IMR-90 (cell line): ENCODE data around the gene INKA1. TPM values are rescaled to one million over a fixed set of nuclear protein-coding genes. Genes with fewer than 3 reads are reported as not detected.

Experiments
- ATAC-seq: fragments of 200-7000 bp; cut with Tn5 transposase; 2 replicates; pipeline ENCODE4 v1.9.1; 2020; ENCODE audit warnings: low read depth, mild to moderate bottlenecking, moderate library complexity
- BruUV-seq: library from RNA; stranded (reverse); fragments of 400-500 nt; replicated peaks from 2 replicates; lab custom pipeline; 2021; lab: Mats Ljungman, UMichigan
- CTCF ChIA-PET: fragments of 300-600 bp; formaldehyde crosslinking; extraction: SDS; loops from one replicate; lab custom pipeline; 2021; ENCODE audit warnings: antibody characterized with exemption; lab: Yijun Ruan, JAX
- POLR2A ChIA-PET: fragments of 300-600 bp; sonication (Branson Sonifier 250); formaldehyde crosslinking; loops from one replicate; lab custom pipeline; 2022; ENCODE audit warnings: antibody characterized with exemption; ENCODE audit not compliant: unreplicated experiment; lab: Charles Lee
- DNase-seq: peaks from one replicate; pipeline ENCODE4 v3.0.0; 2013
- H2AFZ ChIP-seq: replicated peaks from 2 replicates; pipeline ENCODE3; 2013; ENCODE audit warnings: low read length, mild to moderate bottlenecking; ENCODE audit not compliant: poor library complexity
- H2AK5ac ChIP-seq: 2 replicates; pipeline ENCODE4 v1.6.1; 2013; ENCODE audit warnings: low read depth, low read length, inconsistent platforms
- H2AK9ac ChIP-seq: replicated peaks from 2 replicates; pipeline ENCODE3; 2013; ENCODE audit warnings: mild to moderate bottlenecking, low read depth, low read length, moderate library complexity; ENCODE audit not compliant: poor library complexity
- H2BK120ac ChIP-seq: 2 replicates; pipeline ENCODE4 v1.6.1; 2013; ENCODE audit warnings: low read depth, low read length, inconsistent platforms
- H2BK15ac ChIP-seq: 3 replicates; pipeline ENCODE4 v1.6.1; 2013; ENCODE audit warnings: low read depth, low read length, inconsistent platforms
- H2BK20ac ChIP-seq: 2 replicates; pipeline ENCODE4 v1.6.1; 2013; ENCODE audit warnings: low read depth, mild to moderate bottlenecking, inconsistent platforms, low read length, moderate library complexity
- H2BK5ac ChIP-seq: 2 replicates; pipeline ENCODE4 v1.6.1; 2013; ENCODE audit warnings: mild to moderate bottlenecking, low read depth, low read length, inconsistent platforms; ENCODE audit not compliant: poor library complexity, severe bottlenecking
- H3K14ac ChIP-seq: replicated peaks from 2 replicates; pipeline ENCODE4 v1.6.1; 2013; ENCODE audit warnings: low read depth, low read length, inconsistent platforms
- H3K18ac ChIP-seq: 2 replicates; pipeline ENCODE4 v1.6.1; 2013; ENCODE audit warnings: low read depth, low read length, control low read depth
- H3K23ac ChIP-seq: 2 replicates; pipeline ENCODE4 v1.6.1; 2013; ENCODE audit warnings: low read depth, low read length, inconsistent platforms
- H3K27ac ChIP-seq: 2 replicates; pipeline ENCODE4 v1.5.1; 2013; ENCODE audit warnings: mild to moderate bottlenecking, control low read depth, low read length; ENCODE audit not compliant: insufficient read depth
- H3K27me3 ChIP-seq: 2 replicates; pipeline ENCODE4 v1.6.1; 2013; ENCODE audit warnings: low read length; ENCODE audit not compliant: control insufficient read depth, insufficient read depth
- H3K36me3 ChIP-seq: 2 replicates; pipeline ENCODE4 v1.6.1; 2013; ENCODE audit warnings: low read length, mixed read lengths; ENCODE audit not compliant: control insufficient read depth, insufficient read depth
- H3K4ac ChIP-seq: 2 replicates; pipeline ENCODE4 v1.6.1; 2013; ENCODE audit warnings: low read depth, low read length, inconsistent platforms
- H3K4me1 ChIP-seq: 2 replicates; pipeline ENCODE4 v1.6.1; 2013; ENCODE audit warnings: low read length, mixed read lengths; ENCODE audit not compliant: control insufficient read depth, insufficient read depth
- H3K4me2 ChIP-seq: 2 replicates; pipeline ENCODE4 v1.6.1; 2013; ENCODE audit warnings: low read depth, mild to moderate bottlenecking, control low read depth, low read length, moderate library complexity
- H3K4me3 ChIP-seq: 2 replicates; pipeline ENCODE4 v1.5.1; 2013; ENCODE audit warnings: low read depth, mild to moderate bottlenecking, control low read depth, low read length, moderate library complexity; ENCODE audit not compliant: insufficient read depth
- H3K56ac ChIP-seq: 2 replicates; pipeline ENCODE4 v1.6.1; 2013; ENCODE audit warnings: low read length, inconsistent platforms; ENCODE audit not compliant: insufficient read depth; ENCODE audit errors: extremely low read depth
- H3K79me1 ChIP-seq, 2 experiments: 2 replicates each; pipeline ENCODE4 v1.6.1; 2013; ENCODE audit warnings: low read length in 2 of 2, inconsistent platforms in 1 of 2, low read depth in 1 of 2
- H3K9ac ChIP-seq: 2 replicates; pipeline ENCODE4 v1.6.1; 2013; ENCODE audit warnings: low read depth, low read length, control low read depth
- H3K9me1 ChIP-seq: 2 replicates; pipeline ENCODE4 v1.6.1; 2013; ENCODE audit warnings: low read length, inconsistent platforms; ENCODE audit not compliant: insufficient read depth
- H3K9me3 ChIP-seq: 2 replicates; pipeline ENCODE4 v1.6.1; 2013; ENCODE audit warnings: low read length; ENCODE audit not compliant: control insufficient read depth, insufficient read depth
- H4K20me1 ChIP-seq: 2 replicates; pipeline ENCODE4 v1.6.1; 2013; ENCODE audit warnings: low read length, inconsistent platforms; ENCODE audit not compliant: insufficient read depth
- H4K5ac ChIP-seq: 2 replicates; pipeline ENCODE4 v1.6.1; 2013; ENCODE audit warnings: mild to moderate bottlenecking, low read depth, low read length, control low read depth
- H4K8ac ChIP-seq, 2 experiments: 2 replicates each; pipeline ENCODE4 v1.6.1; 2013; ENCODE audit warnings: low read depth in 2 of 2, low read length in 2 of 2, control low read depth in 1 of 2, inconsistent platforms in 1 of 2
- H4K91ac ChIP-seq: 2 replicates; pipeline ENCODE4 v1.6.1; 2013; ENCODE audit warnings: low read depth, low read length, inconsistent platforms; ENCODE audit not compliant: insufficient read depth
- BHLHE40 ChIP-seq: fragments of 150-350 bp; IDR thresholded peaks from 2 replicates; pipeline ENCODE4 v1.6.1; 2016; ENCODE audit warnings: mild to moderate bottlenecking, low read depth, low read length
- CEBPB ChIP-seq: IDR thresholded peaks from 2 replicates; pipeline ENCODE4 v1.6.1; 2012; ENCODE audit warnings: low read depth, low read length, improper control_type of control experiment
- CHD1 ChIP-seq: IDR thresholded peaks from 2 replicates; pipeline ENCODE4 v1.6.1; 2012; ENCODE audit warnings: low read depth, low read length, improper control_type of control experiment
- FOS ChIP-seq: fragments of 150-350 bp; IDR thresholded peaks from 2 replicates; pipeline ENCODE4 v1.6.1; 2016; ENCODE audit warnings: low read depth, low read length
- MAFK ChIP-seq: IDR thresholded peaks from 2 replicates; pipeline ENCODE4 v1.6.1; 2012; ENCODE audit warnings: low read depth, low read length, improper control_type of control experiment
- MAZ ChIP-seq: IDR thresholded peaks from 2 replicates; pipeline ENCODE4 v1.6.1; 2012; ENCODE audit warnings: low read depth, mild to moderate bottlenecking, low read length, improper control_type of control experiment, moderate library complexity, borderline replicate concordance
- MXI1 ChIP-seq: IDR thresholded peaks from 2 replicates; pipeline ENCODE4 v1.6.1; 2012; ENCODE audit warnings: low read depth, mild to moderate bottlenecking, low read length, moderate library complexity, borderline replicate concordance
- POLR2A ChIP-seq: IDR thresholded peaks from 2 replicates; pipeline ENCODE4 v1.6.1; 2012; ENCODE audit warnings: mild to moderate bottlenecking, low read depth, low read length
- RCOR1 ChIP-seq: IDR thresholded peaks from 2 replicates; pipeline ENCODE4 v1.6.1; 2012; ENCODE audit warnings: mild to moderate bottlenecking, low read length, improper control_type of control experiment; ENCODE audit not compliant: insufficient replicate concordance
- RFX5 ChIP-seq: IDR thresholded peaks from 2 replicates; pipeline ENCODE4 v1.8.0; 2012; ENCODE audit warnings: low read depth, mild to moderate bottlenecking, low read length, moderate library complexity
- WGBS, 2 experiments: methylation state at CpG; one replicate each; pipeline versions ENCODE4 v1.1.5 to v1.1.7; 2013; ENCODE audit warnings: missing lambda C conversion rate in 2 of 2; ENCODE audit not compliant: insufficient read length in 1 of 2; ENCODE audit errors: extremely low coverage in 2 of 2; 5-methylcytosine and 5-hydroxymethylcytosine counted together
- dilution Hi-C: fragments of 300-500 bp; cut with HindIII; formaldehyde crosslinking; loops from one replicate; pipeline ENCODE4 v1.14.3; 2018; ENCODE audit warnings: low sequenced_read_pairs; ENCODE audit not compliant: unreplicated experiment
- in situ Hi-C: fragments of 300-500 bp; cut with MboI; formaldehyde crosslinking; loops from 3 replicates; pipeline ENCODE4 v1.14.3; 2019; ENCODE audit warnings: low sequenced_read_pairs, inconsistent platforms, mixed read lengths
- intact Hi-C: fragments of 100-400 bp; cut with micrococcal nuclease; formaldehyde crosslinking; loops from 2 replicates; pipeline ENCODE4 v1.10.0; 2022
- polyA plus RNA-seq, 3 experiments: library from polyadenylated mRNA; depleted of rRNA; stranded (reverse); fragments of >200 nt; gene quantifications; 2 replicates each; pipeline ENCODE4 v1.2.3, GENCODE V29; 2012; ENCODE audit warnings: low replicate concordance in 1 of 3
- total RNA-seq: library from RNA; depleted of rRNA; stranded (reverse); fragments of >200 nt; gene quantifications from 2 replicates; pipeline ENCODE4 v1.2.3, GENCODE V29; 2012
- TF ChIP-seq, protein P1 (sequence below): fragments of 150-350 bp; IDR thresholded peaks from 2 replicates; pipeline ENCODE4 v1.6.1; 2016; ENCODE audit warnings: low read depth, mild to moderate bottlenecking, low read length, moderate library complexity, borderline replicate concordance
- TF ChIP-seq, protein P2 (sequence below): conservative IDR thresholded peaks from 2 replicates; pipeline ENCODE4 v1.5.1; 2012; ENCODE audit warnings: mild to moderate bottlenecking, low read depth, low read length, improper control_type of control experiment
- TF ChIP-seq, protein P3 (sequence below): fragments of 150-350 bp; IDR thresholded peaks from 2 replicates; pipeline ENCODE4 v1.6.1; 2017; ENCODE audit warnings: mild to moderate bottlenecking, antibody characterized with exemption, low read length, low read depth

INKA1 gene
- total and polyA plus RNA-seq, 2 of the 4 experiments (the other 2 are of a cell fraction) = 2.3 to 4.5 TPM

DNA sequence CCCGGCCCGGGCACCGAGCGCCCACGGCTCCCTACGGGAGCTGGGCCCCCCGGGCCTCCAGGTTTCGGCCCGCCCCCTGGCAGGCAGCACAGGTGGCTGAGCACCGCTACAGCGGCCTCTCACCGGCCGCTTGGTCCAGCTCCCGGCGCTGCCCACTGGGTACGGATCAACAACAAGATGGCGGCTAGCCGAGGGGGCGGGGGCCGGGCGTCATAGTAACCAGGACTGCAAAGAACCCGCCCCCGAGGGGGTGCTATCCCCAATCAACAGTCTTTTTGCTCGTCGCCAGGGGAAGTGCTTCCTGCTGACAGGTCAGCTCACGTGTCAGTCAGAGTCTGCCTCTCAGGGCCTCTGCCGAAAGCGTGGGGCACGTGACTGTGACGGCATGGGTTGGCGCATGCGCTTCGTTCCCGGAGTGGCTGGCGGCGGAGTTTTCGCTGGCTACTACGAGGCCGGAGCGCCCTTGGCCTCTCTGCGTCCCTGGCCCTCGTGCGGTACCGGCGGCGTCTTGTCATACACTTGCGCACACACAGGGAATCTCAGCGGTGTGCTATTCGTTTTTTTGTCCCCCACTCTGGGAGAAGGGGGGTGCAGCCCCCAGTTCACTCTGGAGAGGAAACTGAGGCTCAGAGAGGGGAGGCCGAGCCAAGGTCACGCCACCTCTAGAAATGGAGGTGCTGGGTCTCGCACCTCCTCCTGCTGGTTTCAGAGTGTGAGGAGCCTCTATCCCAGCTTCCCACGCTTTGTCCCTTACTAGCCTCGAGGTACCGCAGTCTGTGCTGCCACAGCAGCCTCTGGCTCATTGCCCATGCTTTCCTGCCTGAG, 16.5 kb upstream of the INKA1 start, which contains the start of gene IP6K1:
IP6K1 (minus strand) TSS at position 186 of the 825 bp plus-strand sequence. CDS start 38,502 bp downstream, outside the sequence.
- H3K9me3 ChIP-seq = no peaks in the 10 kb centered on the region
- H3K36me3 ChIP-seq = peaks cover 10% of the 10 kb centered on the region
- in situ Hi-C loops = no loop called here
- H3K27ac ChIP-seq = peak within 1 kb of the TSS; percentile 85
- H3K4me2 ChIP-seq = peak within 1 kb of the TSS; percentile 96
- H2BK20ac ChIP-seq = 0 out of 2 replicates have a peak within 1 kb of the TSS, but pooled peaks have one; percentile 20
- peak within 1 kb of the TSS; percentile 88 for H4K91ac ChIP-seq
- POLR2A ChIA-PET = interaction anchor here (0.6 kb wide), 1 partner anchor 17 kb away, joined by 7 read pairs; the partner anchor contains the start of gene INKA1
- peak within 1 kb of the TSS; percentile 93 for H3K14ac ChIP-seq
- no peaks in the 10 kb centered on the region for H3K27me3 ChIP-seq
- dilution Hi-C loops = no loop called here
- peak within 1 kb of the TSS; percentile 92 to 99 for H4K8ac ChIP-seq
- DNase-seq (peak; percentile 100), ATAC-seq (peak; percentile 99)
- H3K9ac ChIP-seq = peak within 1 kb of the TSS; percentile 78
- H3K79me1 ChIP-seq = peaks cover 4 to 45% of the 10 kb centered on the region in 2 experiments
- H2BK5ac ChIP-seq = peak within 1 kb of the TSS; percentile 61
- peak within 1 kb of the TSS; percentile 93 for H3K56ac ChIP-seq
- 8% methylated on average over 33 of the region's 55 CpGs; no CpG with 5 or more reads in 1 of the 2 experiments for WGBS, 2 experiments
- peak within 1 kb of the TSS; percentile 64 for H3K4me3 ChIP-seq
- intact Hi-C loops = no loop called here
- peak within 1 kb of the TSS; percentile 99 for H3K23ac ChIP-seq
- peaks cover 14% of the 10 kb centered on the region for H4K20me1 ChIP-seq
- no peak within 1 kb of the TSS for H2BK15ac ChIP-seq
- peak within 1 kb of the TSS; percentile 92 for H4K5ac ChIP-seq
- no peak within 1 kb of the TSS for H2BK120ac ChIP-seq
- H3K18ac ChIP-seq = peak within 1 kb of the TSS; percentile 10; the same call in 1 of the 2 replicates
- no TSS peak for BruUV-seq
- peak within 1 kb of the TSS; percentile 89 for H2AK5ac ChIP-seq
- peak within 1 kb of the TSS; percentile 85 for H3K4ac ChIP-seq
- peak within 1 kb of the TSS; percentile 89 for H2AFZ ChIP-seq
- H3K4me1 ChIP-seq = peaks cover 9% of the 10 kb centered on the region
- peaks cover 8% of the 10 kb centered on the region for H3K9me1 ChIP-seq
- CTCF ChIA-PET = interaction anchor here (0.7 kb wide), 1 partner anchor 42 kb away, joined by 3 read pairs; no protein-coding TSS in a partner anchor
- peak within 1 kb of the TSS; percentile 91 for H2AK9ac ChIP-seq
- TF ChIP-seq MXI1 (no peak; the same call in 1 of the 2 replicates), CHD1 (no peak), RCOR1 (no peak), FOS (peak; percentile 70), MAFK (no peak), POLR2A (peak; percentile 57), MAZ (peak; percentile 57; the same call in 1 of the 2 replicates), BHLHE40 (peak; percentile 97), RFX5 (no peak), CEBPB (no peak)
- TF ChIP-seq, protein P1, sequence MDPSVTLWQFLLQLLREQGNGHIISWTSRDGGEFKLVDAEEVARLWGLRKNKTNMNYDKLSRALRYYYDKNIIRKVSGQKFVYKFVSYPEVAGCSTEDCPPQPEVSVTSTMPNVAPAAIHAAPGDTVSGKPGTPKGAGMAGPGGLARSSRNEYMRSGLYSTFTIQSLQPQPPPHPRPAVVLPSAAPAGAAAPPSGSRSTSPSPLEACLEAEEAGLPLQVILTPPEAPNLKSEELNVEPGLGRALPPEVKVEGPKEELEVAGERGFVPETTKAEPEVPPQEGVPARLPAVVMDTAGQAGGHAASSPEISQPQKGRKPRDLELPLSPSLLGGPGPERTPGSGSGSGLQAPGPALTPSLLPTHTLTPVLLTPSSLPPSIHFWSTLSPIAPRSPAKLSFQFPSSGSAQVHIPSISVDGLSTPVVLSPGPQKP = no peak
- TF ChIP-seq, protein P2, sequence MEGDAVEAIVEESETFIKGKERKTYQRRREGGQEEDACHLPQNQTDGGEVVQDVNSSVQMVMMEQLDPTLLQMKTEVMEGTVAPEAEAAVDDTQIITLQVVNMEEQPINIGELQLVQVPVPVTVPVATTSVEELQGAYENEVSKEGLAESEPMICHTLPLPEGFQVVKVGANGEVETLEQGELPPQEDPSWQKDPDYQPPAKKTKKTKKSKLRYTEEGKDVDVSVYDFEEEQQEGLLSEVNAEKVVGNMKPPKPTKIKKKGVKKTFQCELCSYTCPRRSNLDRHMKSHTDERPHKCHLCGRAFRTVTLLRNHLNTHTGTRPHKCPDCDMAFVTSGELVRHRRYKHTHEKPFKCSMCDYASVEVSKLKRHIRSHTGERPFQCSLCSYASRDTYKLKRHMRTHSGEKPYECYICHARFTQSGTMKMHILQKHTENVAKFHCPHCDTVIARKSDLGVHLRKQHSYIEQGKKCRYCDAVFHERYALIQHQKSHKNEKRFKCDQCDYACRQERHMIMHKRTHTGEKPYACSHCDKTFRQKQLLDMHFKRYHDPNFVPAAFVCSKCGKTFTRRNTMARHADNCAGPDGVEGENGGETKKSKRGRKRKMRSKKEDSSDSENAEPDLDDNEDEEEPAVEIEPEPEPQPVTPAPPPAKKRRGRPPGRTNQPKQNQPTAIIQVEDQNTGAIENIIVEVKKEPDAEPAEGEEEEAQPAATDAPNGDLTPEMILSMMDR = no peak
- TF ChIP-seq, protein P3, sequence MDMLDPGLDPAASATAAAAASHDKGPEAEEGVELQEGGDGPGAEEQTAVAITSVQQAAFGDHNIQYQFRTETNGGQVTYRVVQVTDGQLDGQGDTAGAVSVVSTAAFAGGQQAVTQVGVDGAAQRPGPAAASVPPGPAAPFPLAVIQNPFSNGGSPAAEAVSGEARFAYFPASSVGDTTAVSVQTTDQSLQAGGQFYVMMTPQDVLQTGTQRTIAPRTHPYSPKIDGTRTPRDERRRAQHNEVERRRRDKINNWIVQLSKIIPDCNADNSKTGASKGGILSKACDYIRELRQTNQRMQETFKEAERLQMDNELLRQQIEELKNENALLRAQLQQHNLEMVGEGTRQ = peak; percentile 100
